ENCODE data around the gene GNAS-AS1. TPM values are rescaled to one million over a fixed set of nuclear protein-coding genes. Genes with fewer than 3 reads are reported as not detected.

GNAS-AS1 gene
- total and polyA plus RNA-seq, 2 donors (not counting 1 experiment from before 2014, with no cell fraction given) = 1.5 TPM; not detected in 1

DNA sequence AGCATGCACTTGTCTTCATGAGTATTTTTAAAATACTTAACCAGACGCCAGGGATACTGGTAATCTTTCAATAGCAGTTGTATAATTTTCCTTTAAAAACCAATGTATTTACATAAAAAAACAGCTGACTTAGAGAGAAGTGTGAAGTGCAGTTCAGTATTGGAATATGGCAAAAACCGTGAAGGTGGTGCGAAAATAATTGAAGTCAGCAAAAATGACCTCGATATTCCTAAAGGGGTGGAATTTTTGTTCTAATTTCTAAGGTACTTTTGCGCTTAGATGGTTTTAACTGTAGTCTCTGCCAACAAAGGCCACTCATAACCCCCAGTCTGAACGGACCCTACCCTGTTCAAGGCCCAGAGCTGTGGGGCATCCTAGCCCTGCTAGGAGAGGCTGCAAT, 25.3 kb downstream of the GNAS-AS1 start:
- POLR2A ChIA-PET = no interaction called here
- Mint-ChIP-seq H3K4me1 (no peaks in the 10 kb centered on the region), H3K9me3 (ENCODE audit: insufficient read depth) (no peaks in the 10 kb centered on the region), H3K27me3 (no peaks in the 10 kb centered on the region), H3K4me3 (no peak overlapping the region), H3K27ac (no peak overlapping the region)
- no peaks in the 10 kb centered on the region for H3K27me3 ChIP-seq (replicated peaks in 1 of 4; ENCODE audit: control extremely low read depth in 1 of 4, control insufficient read depth in 3 of 4, insufficient read depth in 4 of 4, low read length in 3 of 4)
- H3K79me2 ChIP-seq (ENCODE audit: control insufficient read depth, insufficient read depth, low read length) = no peaks in the 10 kb centered on the region
- no peaks in the 10 kb centered on the region for H3K36me3 ChIP-seq (replicated peaks in 1 of 2; ENCODE audit: control extremely low read depth in 1 of 2, control insufficient read depth in 1 of 2, extremely low read depth in 1 of 2, insufficient read depth in 2 of 2, low read length in 1 of 2)
- no peak overlapping the region for H3K4me2 ChIP-seq (replicated peaks; ENCODE audit: low read depth, low read length, poor library complexity, severe bottlenecking)
- CTCF ChIA-PET = no interaction called here
- no peak overlapping the region for H3K4me3 ChIP-seq (ENCODE audit: control extremely low read depth in 1 of 5, extremely low read depth in 1 of 5, insufficient read depth in 1 of 5, low read depth in 2 of 5, low read length in 4 of 5)
- H3K4me1 ChIP-seq (ENCODE audit: control insufficient read depth in 2 of 2, insufficient read depth in 2 of 2, low read length in 2 of 2) = no peaks in the 10 kb centered on the region
- H3K9me3 ChIP-seq (ENCODE audit: control extremely low read depth in 1 of 3, control insufficient read depth in 2 of 3, insufficient read depth in 1 of 3, low read length in 2 of 3) = peaks cover 0 to 2% (median 0%) of the 10 kb centered on the region in 3 donors
- ATAC-seq (ENCODE audit: low read depth) = no peak
- H3K27ac ChIP-seq (ENCODE audit: low read length in 2 of 2) = no peak overlapping the region
- intact Hi-C loops (cut with micrococcal nuclease) = no loop called here
- no peak for DNase-seq
- no peak overlapping the region for H2AFZ ChIP-seq (ENCODE audit: insufficient read depth, low read depth, low read length, poor library complexity, severe bottlenecking)
- WGBS (ENCODE audit: insufficient coverage) = 95% methylated on average over 3 of the region's 6 CpGs
- H3K9ac ChIP-seq (ENCODE audit: low read length) = no peak overlapping the region
- no peak for TF ChIP-seq EZH2 (IDR thresholded peaks at IDR 0.05; ENCODE audit: borderline replicate concordance, insufficient read depth, low read depth, low read length, poor library complexity, severe bottlenecking)
- TF ChIP-seq, protein P1, sequence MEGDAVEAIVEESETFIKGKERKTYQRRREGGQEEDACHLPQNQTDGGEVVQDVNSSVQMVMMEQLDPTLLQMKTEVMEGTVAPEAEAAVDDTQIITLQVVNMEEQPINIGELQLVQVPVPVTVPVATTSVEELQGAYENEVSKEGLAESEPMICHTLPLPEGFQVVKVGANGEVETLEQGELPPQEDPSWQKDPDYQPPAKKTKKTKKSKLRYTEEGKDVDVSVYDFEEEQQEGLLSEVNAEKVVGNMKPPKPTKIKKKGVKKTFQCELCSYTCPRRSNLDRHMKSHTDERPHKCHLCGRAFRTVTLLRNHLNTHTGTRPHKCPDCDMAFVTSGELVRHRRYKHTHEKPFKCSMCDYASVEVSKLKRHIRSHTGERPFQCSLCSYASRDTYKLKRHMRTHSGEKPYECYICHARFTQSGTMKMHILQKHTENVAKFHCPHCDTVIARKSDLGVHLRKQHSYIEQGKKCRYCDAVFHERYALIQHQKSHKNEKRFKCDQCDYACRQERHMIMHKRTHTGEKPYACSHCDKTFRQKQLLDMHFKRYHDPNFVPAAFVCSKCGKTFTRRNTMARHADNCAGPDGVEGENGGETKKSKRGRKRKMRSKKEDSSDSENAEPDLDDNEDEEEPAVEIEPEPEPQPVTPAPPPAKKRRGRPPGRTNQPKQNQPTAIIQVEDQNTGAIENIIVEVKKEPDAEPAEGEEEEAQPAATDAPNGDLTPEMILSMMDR (IDR thresholded peaks at IDR 0.05) = no peak
- no peaks in the 10 kb centered on the region for H4K20me1 ChIP-seq (ENCODE audit: control insufficient read depth, insufficient read depth, low read length, poor library complexity, severe bottlenecking)

DNA sequence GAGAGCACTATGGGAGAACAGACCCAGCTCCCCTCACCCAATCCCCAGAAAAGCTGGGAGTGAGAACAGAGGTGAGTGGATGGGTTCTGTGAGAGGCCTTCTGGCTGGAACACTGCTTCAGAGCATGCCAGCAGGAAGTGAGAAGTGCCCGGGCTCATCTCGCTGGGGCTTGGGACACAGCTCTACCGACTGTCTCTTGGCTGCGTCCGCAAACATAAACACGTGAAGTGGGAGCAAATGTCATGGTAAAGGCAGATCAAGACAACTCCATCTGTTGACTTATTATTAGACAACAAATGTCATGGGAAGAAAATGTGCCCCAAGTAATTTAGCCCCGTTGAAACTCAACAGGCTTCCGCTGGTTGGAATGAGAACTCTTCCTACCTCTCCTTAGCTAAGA, 25.9 kb downstream of the GNAS-AS1 start:
- Histone ChIP-seq H3K79me2 (ENCODE audit: control insufficient read depth, insufficient read depth, low read length) (no peaks in the 10 kb centered on the region), H3K9me3 (ENCODE audit: control extremely low read depth in 1 of 3, control insufficient read depth in 2 of 3, insufficient read depth in 1 of 3, low read length in 2 of 3) (peaks cover 0 to 6% (median 0%) of the 10 kb centered on the region in 3 donors), H4K20me1 (ENCODE audit: control insufficient read depth, insufficient read depth, low read length, poor library complexity, severe bottlenecking) (no peaks in the 10 kb centered on the region), H3K27me3 (replicated peaks in 1 of 4; ENCODE audit: control extremely low read depth in 1 of 4, control insufficient read depth in 3 of 4, insufficient read depth in 4 of 4, low read length in 3 of 4) (no peaks in the 10 kb centered on the region), H3K4me1 (ENCODE audit: control insufficient read depth in 2 of 2, insufficient read depth in 2 of 2, low read length in 2 of 2) (no peaks in the 10 kb centered on the region), H3K36me3 (replicated peaks in 1 of 2; ENCODE audit: control extremely low read depth in 1 of 2, control insufficient read depth in 1 of 2, extremely low read depth in 1 of 2, insufficient read depth in 2 of 2, low read length in 1 of 2) (no peaks in the 10 kb centered on the region), H3K9ac (ENCODE audit: low read length) (no peak overlapping the region), H3K27ac (ENCODE audit: low read length in 2 of 2) (no peak overlapping the region), H3K4me2 (replicated peaks; ENCODE audit: low read depth, low read length, poor library complexity, severe bottlenecking) (no peak overlapping the region), H2AFZ (ENCODE audit: insufficient read depth, low read depth, low read length, poor library complexity, severe bottlenecking) (no peak overlapping the region), H3K4me3 (ENCODE audit: control extremely low read depth in 1 of 5, extremely low read depth in 1 of 5, insufficient read depth in 1 of 5, low read depth in 2 of 5, low read length in 4 of 5) (no peak overlapping the region)
- DNase-seq = no peak
- no peaks in the 10 kb centered on the region for H3K27me3 Mint-ChIP-seq
- no peak for ATAC-seq (ENCODE audit: low read depth)
- H3K4me3 Mint-ChIP-seq = no peak overlapping the region
- CTCF ChIA-PET = no interaction called here
- 94% methylated on average over 2 of the region's 8 CpGs for WGBS (ENCODE audit: insufficient coverage)
- intact Hi-C loops (cut with micrococcal nuclease) = no loop called here
- POLR2A ChIA-PET = no interaction called here
- H3K4me1 Mint-ChIP-seq = no peaks in the 10 kb centered on the region
- no peaks in the 10 kb centered on the region for H3K9me3 Mint-ChIP-seq (ENCODE audit: insufficient read depth)
- TF ChIP-seq, protein P1 (IDR thresholded peaks at IDR 0.05) = no peak
- no peak for TF ChIP-seq EZH2 (IDR thresholded peaks at IDR 0.05; ENCODE audit: borderline replicate concordance, insufficient read depth, low read depth, low read length, poor library complexity, severe bottlenecking)
- H3K27ac Mint-ChIP-seq = no peak overlapping the region

Measured in B cell (primary cell).